ENCODE results near the gene MPIG6B. TPM values are rescaled to one million over a fixed set of nuclear protein-coding genes. Genes with fewer than 3 reads are reported as not detected.

MPIG6B gene
- total and polyA plus RNA-seq, 2 experiments from 2014 or later: not detected

DNA sequence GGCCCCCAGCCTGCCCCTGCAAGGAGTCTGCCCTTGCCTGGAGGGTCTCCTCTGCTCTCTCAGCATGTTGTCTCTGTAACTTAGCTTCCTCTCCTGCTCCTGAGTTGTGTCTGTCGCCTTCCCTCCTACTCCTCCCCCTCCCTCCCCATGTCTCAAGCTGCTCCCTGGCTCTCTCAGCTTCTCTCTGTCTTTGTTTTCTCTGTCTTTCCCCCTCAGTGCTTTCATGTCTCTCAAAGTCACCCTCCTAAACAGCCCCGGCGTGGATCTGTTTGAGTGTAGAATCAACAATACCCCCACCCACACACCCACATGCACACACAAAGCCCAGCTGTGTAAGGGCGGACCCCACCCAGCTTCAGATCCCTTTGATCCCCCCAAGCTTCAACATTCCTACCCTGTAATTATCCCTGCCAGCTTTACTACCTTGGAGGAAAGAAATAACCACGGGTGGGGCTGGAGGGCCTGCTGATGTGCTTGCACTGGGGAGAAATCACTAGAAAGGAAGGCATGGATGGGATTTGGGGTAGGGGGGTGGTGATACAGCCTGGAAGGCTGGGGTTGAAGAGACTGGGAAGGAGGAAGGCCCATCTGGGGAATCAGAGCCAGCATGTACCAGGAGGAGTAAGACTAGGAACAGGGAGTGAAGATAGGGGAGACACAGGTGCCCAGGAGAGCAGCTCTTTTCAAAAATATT, 9.0 kb upstream of the MPIG6B start:
- Histone ChIP-seq H3K27me3 (no peaks in the 10 kb centered on the region), H3K9me3 (ENCODE audit: low read depth) (no peaks in the 10 kb centered on the region), H3K4me3 (no peak overlapping the region), H3K27ac (no peak overlapping the region), H3K4me1 (ENCODE audit: low read depth) (peaks cover 11% of the 10 kb centered on the region), H3K36me3 (no peaks in the 10 kb centered on the region)
- TF ChIP-seq, protein P1, sequence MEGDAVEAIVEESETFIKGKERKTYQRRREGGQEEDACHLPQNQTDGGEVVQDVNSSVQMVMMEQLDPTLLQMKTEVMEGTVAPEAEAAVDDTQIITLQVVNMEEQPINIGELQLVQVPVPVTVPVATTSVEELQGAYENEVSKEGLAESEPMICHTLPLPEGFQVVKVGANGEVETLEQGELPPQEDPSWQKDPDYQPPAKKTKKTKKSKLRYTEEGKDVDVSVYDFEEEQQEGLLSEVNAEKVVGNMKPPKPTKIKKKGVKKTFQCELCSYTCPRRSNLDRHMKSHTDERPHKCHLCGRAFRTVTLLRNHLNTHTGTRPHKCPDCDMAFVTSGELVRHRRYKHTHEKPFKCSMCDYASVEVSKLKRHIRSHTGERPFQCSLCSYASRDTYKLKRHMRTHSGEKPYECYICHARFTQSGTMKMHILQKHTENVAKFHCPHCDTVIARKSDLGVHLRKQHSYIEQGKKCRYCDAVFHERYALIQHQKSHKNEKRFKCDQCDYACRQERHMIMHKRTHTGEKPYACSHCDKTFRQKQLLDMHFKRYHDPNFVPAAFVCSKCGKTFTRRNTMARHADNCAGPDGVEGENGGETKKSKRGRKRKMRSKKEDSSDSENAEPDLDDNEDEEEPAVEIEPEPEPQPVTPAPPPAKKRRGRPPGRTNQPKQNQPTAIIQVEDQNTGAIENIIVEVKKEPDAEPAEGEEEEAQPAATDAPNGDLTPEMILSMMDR (IDR thresholded peaks at IDR 0.05; ENCODE audit: low read depth, low read length): no peak
- no peak for DNase-seq (ENCODE audit: low read depth in 1 of 2, low spot score in 1 of 2)

- no peaks in the 10 kb centered on the region for H3K36me3 ChIP-seq
- TF ChIP-seq, protein P1 (IDR thresholded peaks at IDR 0.05; ENCODE audit: low read depth, low read length): no peak
- peaks cover 11% of the 10 kb centered on the region for H3K4me1 ChIP-seq (ENCODE audit: low read depth)
- H3K9me3 ChIP-seq (ENCODE audit: low read depth): no peaks in the 10 kb centered on the region
- H3K27ac ChIP-seq: no peak within 1 kb of the TSS
- H3K4me3 ChIP-seq: no peak within 1 kb of the TSS
- no peak for DNase-seq (ENCODE audit: low read depth in 1 of 2, low spot score in 1 of 2)
- H3K27me3 ChIP-seq: no peaks in the 10 kb centered on the region
Observed at GRCh38 chr6:31715022-31715958, 7.9 kb upstream of the MPIG6B start, which contains the start of gene LY6G6D. LY6G6D (plus strand) TSS chr6:31715348; CDS start chr6:31715356, 8 bp downstream.

- Histone ChIP-seq H3K4me1 (ENCODE audit: low read depth) (peaks cover 11% of the 10 kb centered on the region), H3K9me3 (ENCODE audit: low read depth) (no peaks in the 10 kb centered on the region), H3K27ac (no peak overlapping the region), H3K4me3 (no peak overlapping the region), H3K27me3 (no peaks in the 10 kb centered on the region), H3K36me3 (no peaks in the 10 kb centered on the region)
- DNase-seq (ENCODE audit: low read depth in 1 of 2, low spot score in 1 of 2): peak in 1 of 2 donors; percentile 25
- TF ChIP-seq, protein P1 (IDR thresholded peaks at IDR 0.05; ENCODE audit: low read depth, low read length): no peak
Observed at GRCh38 chr6:31717499-31718222, 5.5 kb upstream of the MPIG6B start.

GRCh38 chr6:31718265-31718664, 4.9 kb upstream of the MPIG6B start:
- H3K4me1 ChIP-seq (ENCODE audit: low read depth): peaks cover 11% of the 10 kb centered on the region
- H3K27ac ChIP-seq: no peak overlapping the region
- H3K36me3 ChIP-seq: no peaks in the 10 kb centered on the region
- no peak for DNase-seq (ENCODE audit: low read depth in 1 of 2, low spot score in 1 of 2)
- no peak overlapping the region for H3K4me3 ChIP-seq
- no peaks in the 10 kb centered on the region for H3K9me3 ChIP-seq (ENCODE audit: low read depth)
- TF ChIP-seq, protein P1 (IDR thresholded peaks at IDR 0.05; ENCODE audit: low read depth, low read length): no peak
- H3K27me3 ChIP-seq: no peaks in the 10 kb centered on the region

GRCh38 chr6:31719001-31719400, 4.2 kb upstream of the MPIG6B start:
- TF ChIP-seq, protein P1 (IDR thresholded peaks at IDR 0.05; ENCODE audit: low read depth, low read length): no peak
- Histone ChIP-seq H3K36me3 (no peaks in the 10 kb centered on the region), H3K27me3 (no peaks in the 10 kb centered on the region), H3K4me3 (no peak overlapping the region), H3K4me1 (ENCODE audit: low read depth) (peaks cover 6% of the 10 kb centered on the region), H3K27ac (no peak overlapping the region), H3K9me3 (ENCODE audit: low read depth) (no peaks in the 10 kb centered on the region)
- no peak for DNase-seq (ENCODE audit: low read depth in 1 of 2, low spot score in 1 of 2)

All from cardiac muscle cell (in vitro differentiated cells and primary cell).